ENCODE results near the gene CYP2W1. TPM values are rescaled to one million over a fixed set of nuclear protein-coding genes. Genes with fewer than 3 reads are reported as not detected.
"Not testable (repeated sequence)": the region's sequence is repeated elsewhere in the genome, so short reads cannot be mapped to it uniquely, and the experiment has no call there.

The CYP2W1 gene
- total RNA-seq, 1 donor from 2014 or later, result not detected

- intact Hi-C loops (cut with micrococcal nuclease), result no loop called here
These were observed 13.3 kb downstream of the CYP2W1 start for GRCh38 chr7:996079-996872.

GRCh38 chr7:997404-998395 is 14.7 kb downstream of the CYP2W1 start:
- intact Hi-C loops (cut with micrococcal nuclease), result no loop called here

- intact Hi-C loops (cut with micrococcal nuclease), result no loop called here
These were observed 16.3 kb downstream of the CYP2W1 start for GRCh38 chr7:999149-999879.

GRCh38 chr7:999941-1000935 is 17.3 kb downstream of the CYP2W1 start:
- intact Hi-C loops (cut with micrococcal nuclease), result no loop called here

- intact Hi-C loops (cut with micrococcal nuclease), result not testable (repeated sequence)
These were observed 18.2 kb downstream of the CYP2W1 start for GRCh38 chr7:1001069-1001770.

- intact Hi-C loops (cut with micrococcal nuclease), result not testable (repeated sequence)
These were observed 19.0 kb downstream of the CYP2W1 start for GRCh38 chr7:1002026-1002425.

- intact Hi-C loops (cut with micrococcal nuclease), result not testable (repeated sequence)
These were observed 19.5 kb downstream of the CYP2W1 start for GRCh38 chr7:1002445-1002844.

GRCh38 chr7:1004018-1004852 is 21.3 kb downstream of the CYP2W1 start:
- intact Hi-C loops (cut with micrococcal nuclease), result no loop called here

- intact Hi-C loops (cut with micrococcal nuclease), result no loop called here
These were observed 22.3 kb downstream of the CYP2W1 start for GRCh38 chr7:1005303-1005702.

- intact Hi-C loops (cut with micrococcal nuclease), result no loop called here
These were observed 24.9 kb downstream of the CYP2W1 start for GRCh38 chr7:1007901-1008300.

GRCh38 chr7:1008733-1009363 is 25.9 kb downstream of the CYP2W1 start:
- intact Hi-C loops (cut with micrococcal nuclease), result no loop called here

GRCh38 chr7:1009747-1010146 is 26.8 kb downstream of the CYP2W1 start:
- intact Hi-C loops (cut with micrococcal nuclease), result no loop called here

GRCh38 chr7:1010226-1010625 is 27.2 kb downstream of the CYP2W1 start:
- intact Hi-C loops (cut with micrococcal nuclease), result no loop called here

GRCh38 chr7:1011297-1012003 is 28.5 kb downstream of the CYP2W1 start:
- intact Hi-C loops (cut with micrococcal nuclease), result no loop called here

GRCh38 chr7:1012004-1012715 is 29.2 kb downstream of the CYP2W1 start:
- intact Hi-C loops (cut with micrococcal nuclease), result no loop called here

GRCh38 chr7:1012716-1013095 is 29.7 kb downstream of the CYP2W1 start:
- intact Hi-C loops (cut with micrococcal nuclease), result no loop called here

GRCh38 chr7:1013581-1013980 is 30.6 kb downstream of the CYP2W1 start:
- intact Hi-C loops (cut with micrococcal nuclease), result no loop called here
